K562 (cell line): ENCODE data around the gene BRME1. TPM values are rescaled to one million over a fixed set of nuclear protein-coding genes. Genes with fewer than 3 reads are reported as not detected.

ENCODE experiments used
- BCOR ChIP-seq: fragments of 450-650 bp; IDR thresholded peaks from 2 replicates; pipeline ENCODE4 v1.6.1; 2016
- HDGF ChIP-seq: fragments of 450-650 bp; IDR thresholded peaks from 2 replicates; pipeline ENCODE4 v1.6.1; 2016
- PHB ChIP-seq: fragments of 250-450 bp; sonication (Bioruptor Pico); IDR thresholded peaks from 2 replicates; pipeline ENCODE4 v1.5.0; 2021
- POLR2H ChIP-seq: IDR thresholded peaks from 2 replicates; pipeline ENCODE4 v1.6.1; 2016; ENCODE audit warnings: missing genetic modification characterization, low read depth, mild to moderate bottlenecking, control low read depth, missing compliant biosample characterization, moderate library complexity
- PURB ChIP-seq: sonication (generic); formaldehyde crosslinking; IDR thresholded peaks from 2 replicates; pipeline ENCODE4 v1.9.0; 2021; ENCODE audit warnings: low read depth, mild to moderate bottlenecking, missing genetic modification reagents
- RBM25 ChIP-seq: fragments of 200-400 bp; formaldehyde crosslinking; IDR thresholded peaks from 2 replicates; pipeline ENCODE4 v1.6.1; 2018; ENCODE audit warnings: low read length, low read depth, moderate library complexity; ENCODE audit not compliant: severe bottlenecking
- SAFB2 ChIP-seq: fragments of 200-400 bp; formaldehyde crosslinking; IDR thresholded peaks from 2 replicates; pipeline ENCODE4 v1.6.1; 2018; ENCODE audit warnings: borderline replicate concordance, low read length, low read depth, moderate library complexity; ENCODE audit not compliant: severe bottlenecking
- TARDBP ChIP-seq: fragments of 450-650 bp; IDR thresholded peaks from 2 replicates; pipeline ENCODE4 v1.6.1; 2016
- ZNF121 ChIP-seq: sonication (generic); formaldehyde crosslinking; conservative IDR thresholded peaks from 2 replicates; pipeline ENCODE4 v1.8.0; 2022; ENCODE audit warnings: missing genetic modification reagents
- ZNF239 ChIP-seq: fragments of 250-450 bp; sonication (Bioruptor Pico); IDR thresholded peaks from 2 replicates; pipeline ENCODE4 v1.4.0; 2020; ENCODE audit warnings: mild to moderate bottlenecking
- ZNF316 ChIP-seq: fragments of 450-650 bp; IDR thresholded peaks from 2 replicates; pipeline ENCODE4 v1.6.1; 2016
- polyA plus RNA-seq, 8 experiments: library from polyadenylated mRNA; depleted of rRNA in 4 of 8; stranded (reverse) in 5 of 8; unstranded in 3 of 8; fragments of >200 nt; fragmentation: Nextera tagmentation in 2 of 8; fragmentation: Illumina TruSeq in 1 of 8; extraction: Ambion mirVana in 2 of 8; extraction: Trizol in 1 of 8; gene quantifications; 2 replicates each; pipeline versions ENCODE4 v1.2.1 to v1.2.3, GENCODE V29; 2011 to 2014; ENCODE audit warnings: inconsistent platforms in 1 of 8, missing spikeins in 1 of 8
- total RNA-seq, 7 experiments: library from RNA; depleted of rRNA in 6 of 7; stranded (reverse); fragments of >200 nt in 6 of 7; fragmentation: Illumina TruSeq in 2 of 7; extraction: Trizol in 2 of 7; gene quantifications; 2 replicates each; pipeline versions ENCODE4 v1.2.1 to v1.2.3, GENCODE V29; 2011 to 2021; ENCODE audit warnings: low replicate concordance in 1 of 7
- TF ChIP-seq, protein P1 (sequence below): fragments of 450-650 bp; IDR thresholded peaks from 2 replicates; pipeline ENCODE4 v1.6.1; 2017; ENCODE audit warnings: antibody characterized with exemption
- TF ChIP-seq, protein P2 (sequence below): sonication (generic); formaldehyde crosslinking; IDR thresholded peaks from 2 replicates; pipeline ENCODE4 v1.8.1; 2023; ENCODE audit warnings: mild to moderate bottlenecking, missing genetic modification reagents
- TF ChIP-seq, protein P3 (sequence below): fragments of 450-650 bp; IDR thresholded peaks from 2 replicates; pipeline ENCODE4 v1.6.1; 2016
- TF ChIP-seq, protein P4 (sequence below): fragments of 450-650 bp; IDR thresholded peaks from 2 replicates; pipeline ENCODE4 v1.7.0; 2016; ENCODE audit warnings: borderline replicate concordance
- TF ChIP-seq, protein P5 (sequence below): fragments of 250-450 bp; sonication (Bioruptor Pico); IDR thresholded peaks from 2 replicates; pipeline ENCODE4 v1.9.0; 2021; ENCODE audit warnings: mild to moderate bottlenecking

The BRME1 gene
- total and polyA plus RNA-seq, 9 of the 15 experiments (the other 6 are each of a cell fraction or from before 2014, with no cell fraction given): 0.75 to 6.1 (median 3.6) TPM

DNA sequence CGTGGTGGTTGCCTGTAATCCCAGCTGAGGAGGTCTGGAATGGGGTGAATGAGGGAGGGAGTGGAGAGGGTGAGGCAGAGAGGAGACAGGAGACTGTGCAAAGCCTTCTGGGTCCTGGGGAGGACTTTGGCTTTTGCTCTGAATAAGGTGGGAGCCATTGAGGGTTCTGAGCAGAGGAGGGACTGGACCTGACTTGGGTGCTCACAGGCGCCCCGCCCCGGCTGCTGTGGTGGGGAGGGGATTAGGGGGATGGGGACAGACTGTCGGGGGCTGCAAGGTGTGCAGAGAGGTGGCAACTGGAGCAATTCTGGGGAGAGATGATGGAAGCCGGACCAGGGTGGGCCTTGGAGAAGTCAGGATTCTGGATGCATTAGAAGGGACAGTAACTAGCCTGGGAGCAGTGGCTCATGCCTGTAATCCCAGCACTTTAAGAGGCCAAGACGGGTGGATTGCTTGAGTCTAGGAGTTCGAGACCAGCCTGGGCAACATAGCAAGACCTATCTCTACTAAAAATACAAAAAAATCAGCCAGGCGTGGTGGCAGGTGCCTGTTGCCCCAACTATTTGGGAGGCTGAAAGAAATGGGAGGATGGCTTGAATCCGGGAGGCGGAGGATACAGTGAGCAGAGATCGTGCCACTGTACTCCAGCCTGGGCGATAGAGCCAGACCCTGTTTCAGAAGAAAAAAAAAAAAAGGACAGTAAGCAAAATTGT is 45.1 kb downstream of the BRME1 start (continued):
- TF ChIP-seq POLR2H: no peak
- TF ChIP-seq, protein P1, sequence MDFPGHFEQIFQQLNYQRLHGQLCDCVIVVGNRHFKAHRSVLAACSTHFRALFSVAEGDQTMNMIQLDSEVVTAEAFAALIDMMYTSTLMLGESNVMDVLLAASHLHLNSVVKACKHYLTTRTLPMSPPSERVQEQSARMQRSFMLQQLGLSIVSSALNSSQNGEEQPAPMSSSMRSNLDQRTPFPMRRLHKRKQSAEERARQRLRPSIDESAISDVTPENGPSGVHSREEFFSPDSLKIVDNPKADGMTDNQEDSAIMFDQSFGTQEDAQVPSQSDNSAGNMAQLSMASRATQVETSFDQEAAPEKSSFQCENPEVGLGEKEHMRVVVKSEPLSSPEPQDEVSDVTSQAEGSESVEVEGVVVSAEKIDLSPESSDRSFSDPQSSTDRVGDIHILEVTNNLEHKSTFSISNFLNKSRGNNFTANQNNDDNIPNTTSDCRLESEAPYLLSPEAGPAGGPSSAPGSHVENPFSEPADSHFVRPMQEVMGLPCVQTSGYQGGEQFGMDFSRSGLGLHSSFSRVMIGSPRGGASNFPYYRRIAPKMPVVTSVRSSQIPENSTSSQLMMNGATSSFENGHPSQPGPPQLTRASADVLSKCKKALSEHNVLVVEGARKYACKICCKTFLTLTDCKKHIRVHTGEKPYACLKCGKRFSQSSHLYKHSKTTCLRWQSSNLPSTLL: no peak
- no peak for TF ChIP-seq PURB (CRISPR knock-in tag)
- TF ChIP-seq ZNF239 (CRISPR knock-in tag): no peak
- TF ChIP-seq PHB (CRISPR knock-in tag): no peak
- TF ChIP-seq, protein P2, sequence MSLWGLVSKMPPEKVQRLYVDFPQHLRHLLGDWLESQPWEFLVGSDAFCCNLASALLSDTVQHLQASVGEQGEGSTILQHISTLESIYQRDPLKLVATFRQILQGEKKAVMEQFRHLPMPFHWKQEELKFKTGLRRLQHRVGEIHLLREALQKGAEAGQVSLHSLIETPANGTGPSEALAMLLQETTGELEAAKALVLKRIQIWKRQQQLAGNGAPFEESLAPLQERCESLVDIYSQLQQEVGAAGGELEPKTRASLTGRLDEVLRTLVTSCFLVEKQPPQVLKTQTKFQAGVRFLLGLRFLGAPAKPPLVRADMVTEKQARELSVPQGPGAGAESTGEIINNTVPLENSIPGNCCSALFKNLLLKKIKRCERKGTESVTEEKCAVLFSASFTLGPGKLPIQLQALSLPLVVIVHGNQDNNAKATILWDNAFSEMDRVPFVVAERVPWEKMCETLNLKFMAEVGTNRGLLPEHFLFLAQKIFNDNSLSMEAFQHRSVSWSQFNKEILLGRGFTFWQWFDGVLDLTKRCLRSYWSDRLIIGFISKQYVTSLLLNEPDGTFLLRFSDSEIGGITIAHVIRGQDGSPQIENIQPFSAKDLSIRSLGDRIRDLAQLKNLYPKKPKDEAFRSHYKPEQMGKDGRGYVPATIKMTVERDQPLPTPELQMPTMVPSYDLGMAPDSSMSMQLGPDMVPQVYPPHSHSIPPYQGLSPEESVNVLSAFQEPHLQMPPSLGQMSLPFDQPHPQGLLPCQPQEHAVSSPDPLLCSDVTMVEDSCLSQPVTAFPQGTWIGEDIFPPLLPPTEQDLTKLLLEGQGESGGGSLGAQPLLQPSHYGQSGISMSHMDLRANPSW: no peak
- no peak for TF ChIP-seq TARDBP
- peak; percentile 76 for TF ChIP-seq ZNF316
- peak; percentile 41; the same call in 1 of the 2 replicates for TF ChIP-seq BCOR
- TF ChIP-seq, protein P3, sequence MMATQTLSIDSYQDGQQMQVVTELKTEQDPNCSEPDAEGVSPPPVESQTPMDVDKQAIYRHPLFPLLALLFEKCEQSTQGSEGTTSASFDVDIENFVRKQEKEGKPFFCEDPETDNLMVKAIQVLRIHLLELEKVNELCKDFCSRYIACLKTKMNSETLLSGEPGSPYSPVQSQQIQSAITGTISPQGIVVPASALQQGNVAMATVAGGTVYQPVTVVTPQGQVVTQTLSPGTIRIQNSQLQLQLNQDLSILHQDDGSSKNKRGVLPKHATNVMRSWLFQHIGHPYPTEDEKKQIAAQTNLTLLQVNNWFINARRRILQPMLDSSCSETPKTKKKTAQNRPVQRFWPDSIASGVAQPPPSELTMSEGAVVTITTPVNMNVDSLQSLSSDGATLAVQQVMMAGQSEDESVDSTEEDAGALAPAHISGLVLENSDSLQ: no peak
- TF ChIP-seq ZNF121 (CRISPR knock-in tag): 0 out of 2 replicates have a peak, but pooled peaks have one; percentile 15
- no peak for TF ChIP-seq HDGF
- TF ChIP-seq SAFB2: no peak
- TF ChIP-seq, protein P4, sequence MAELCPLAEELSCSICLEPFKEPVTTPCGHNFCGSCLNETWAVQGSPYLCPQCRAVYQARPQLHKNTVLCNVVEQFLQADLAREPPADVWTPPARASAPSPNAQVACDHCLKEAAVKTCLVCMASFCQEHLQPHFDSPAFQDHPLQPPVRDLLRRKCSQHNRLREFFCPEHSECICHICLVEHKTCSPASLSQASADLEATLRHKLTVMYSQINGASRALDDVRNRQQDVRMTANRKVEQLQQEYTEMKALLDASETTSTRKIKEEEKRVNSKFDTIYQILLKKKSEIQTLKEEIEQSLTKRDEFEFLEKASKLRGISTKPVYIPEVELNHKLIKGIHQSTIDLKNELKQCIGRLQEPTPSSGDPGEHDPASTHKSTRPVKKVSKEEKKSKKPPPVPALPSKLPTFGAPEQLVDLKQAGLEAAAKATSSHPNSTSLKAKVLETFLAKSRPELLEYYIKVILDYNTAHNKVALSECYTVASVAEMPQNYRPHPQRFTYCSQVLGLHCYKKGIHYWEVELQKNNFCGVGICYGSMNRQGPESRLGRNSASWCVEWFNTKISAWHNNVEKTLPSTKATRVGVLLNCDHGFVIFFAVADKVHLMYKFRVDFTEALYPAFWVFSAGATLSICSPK: no peak
- no peak for TF ChIP-seq RBM25
- TF ChIP-seq, protein P5, sequence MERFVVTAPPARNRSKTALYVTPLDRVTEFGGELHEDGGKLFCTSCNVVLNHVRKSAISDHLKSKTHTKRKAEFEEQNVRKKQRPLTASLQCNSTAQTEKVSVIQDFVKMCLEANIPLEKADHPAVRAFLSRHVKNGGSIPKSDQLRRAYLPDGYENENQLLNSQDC (CRISPR knock-in tag): no peak
